Erythroblast (primary cell): ENCODE data around the gene TLNRD1.
A peak's percentile ranks its signal among the peaks of the same experiment; 100 is the strongest.
"Not testable (repeated sequence)": the region's sequence is repeated elsewhere in the genome, so short reads cannot be mapped to it uniquely, and the experiment has no call there.

ENCODE experiments used
- DNase-seq, 2 experiments: peaks; one replicate each; lab custom pipeline; 2025; lab: John Stamatoyannopoulos, UW
- GATA1 ChIP-seq: IDR thresholded peaks from 2 replicates; pipeline ENCODE4 v1.6.1; 2011; ENCODE audit warnings: low read depth, mild to moderate bottlenecking, control low read depth, low read length, moderate library complexity
- POLR2A ChIP-seq: IDR thresholded peaks from 2 replicates; pipeline ENCODE4 v1.6.1; 2011; ENCODE audit warnings: mild to moderate bottlenecking, low read length

TLNRD1 gene

GRCh38 chr15:81000624-81001151, at the start of gene TLNRD1:
Gene TLNRD1 (plus strand): TSS chr15:81000923. CDS start chr15:81002272, 1,349 bp downstream.
- peak; percentile 25 to 32 for DNase-seq

GRCh38 chr15:80951941-80952340, 48.8 kb upstream of the TLNRD1 start:
- no peak for DNase-seq
- no peak for TF ChIP-seq GATA1
- no peak for TF ChIP-seq POLR2A

More at GRCh38 chr15:81000624-81001151, at the start of gene TLNRD1:
- no peak for TF ChIP-seq GATA1
- no peak for TF ChIP-seq POLR2A

GRCh38 chr15:80953001-80953952, 47.4 kb upstream of the TLNRD1 start:
- no peak for TF ChIP-seq GATA1
- TF ChIP-seq POLR2A: no peak
- no peak for DNase-seq

DNA sequence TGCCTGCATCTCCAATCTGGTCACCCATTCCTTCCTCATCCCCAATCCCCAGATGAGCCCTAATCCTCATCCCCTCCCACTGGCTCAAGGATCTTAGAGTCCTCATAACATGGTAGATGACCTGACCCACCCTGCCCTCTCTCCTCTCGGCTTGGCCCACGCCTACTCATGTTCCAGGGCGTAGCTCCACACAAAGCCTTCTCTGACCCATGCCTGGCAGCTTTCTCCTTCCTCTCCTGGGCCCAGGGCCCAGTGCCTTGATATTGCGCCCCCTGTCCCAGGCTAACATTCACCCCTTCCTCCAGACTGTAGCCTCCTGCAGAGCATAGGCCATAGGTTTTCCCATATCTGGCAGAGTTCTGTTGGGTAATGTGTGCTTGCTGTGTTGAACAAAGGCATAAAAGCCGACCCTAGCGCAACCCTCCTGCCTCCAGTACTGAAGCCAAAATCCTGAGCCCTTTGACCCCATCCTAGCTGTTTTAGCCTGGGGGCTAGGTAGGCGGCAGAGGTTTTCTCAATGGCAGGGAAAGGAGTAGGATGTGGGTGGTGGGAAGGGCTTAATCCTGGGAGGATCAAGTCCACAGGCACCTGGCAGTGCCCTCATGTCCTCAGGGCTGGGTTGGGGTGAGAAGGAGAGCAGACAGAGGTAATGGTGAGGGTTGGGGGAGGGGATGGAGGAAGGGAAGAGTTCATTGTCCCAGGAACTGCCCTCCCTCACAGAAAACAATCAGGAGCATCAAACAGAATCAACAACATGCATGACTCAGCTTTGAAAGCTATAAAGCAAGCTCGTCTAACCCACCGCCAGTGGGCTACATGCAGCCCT, 46.6 kb upstream of the TLNRD1 start:
- DNase-seq: no peak
- TF ChIP-seq GATA1 (no peak), POLR2A (no peak)

- peak in 1 of 2 experiments; percentile 45 for DNase-seq
Observed at GRCh38 chr15:80955571-80956452, 44.9 kb upstream of the TLNRD1 start.

DNA sequence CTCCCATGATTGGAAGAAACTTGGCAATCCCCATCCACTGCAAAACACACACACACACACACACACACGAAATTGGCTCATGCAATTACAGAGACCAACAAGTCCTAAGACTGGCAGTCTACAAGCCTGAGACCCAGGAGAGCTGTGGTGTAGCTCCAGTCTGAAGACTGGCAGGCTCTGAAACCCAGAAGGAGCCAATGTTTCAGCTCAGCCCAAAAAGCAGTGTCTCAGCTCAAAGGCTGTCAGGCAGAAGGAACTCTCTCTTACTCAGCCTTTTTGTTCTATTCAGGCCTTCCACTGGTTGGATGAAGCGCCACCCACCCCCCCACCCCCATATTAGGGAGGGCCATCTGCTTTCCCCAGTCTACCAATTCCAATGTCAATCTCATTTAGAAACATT, 43.2 kb upstream of the TLNRD1 start:
- no peak for DNase-seq
- TF ChIP-seq POLR2A (no peak), GATA1 (no peak)

GRCh38 chr15:80957976-80958375, 42.7 kb upstream of the TLNRD1 start:
- no peak for DNase-seq
- no peak for TF ChIP-seq GATA1
- no peak for TF ChIP-seq POLR2A

GRCh38 chr15:80958818-80959495, 41.8 kb upstream of the TLNRD1 start:
- DNase-seq: no peak

DNA sequence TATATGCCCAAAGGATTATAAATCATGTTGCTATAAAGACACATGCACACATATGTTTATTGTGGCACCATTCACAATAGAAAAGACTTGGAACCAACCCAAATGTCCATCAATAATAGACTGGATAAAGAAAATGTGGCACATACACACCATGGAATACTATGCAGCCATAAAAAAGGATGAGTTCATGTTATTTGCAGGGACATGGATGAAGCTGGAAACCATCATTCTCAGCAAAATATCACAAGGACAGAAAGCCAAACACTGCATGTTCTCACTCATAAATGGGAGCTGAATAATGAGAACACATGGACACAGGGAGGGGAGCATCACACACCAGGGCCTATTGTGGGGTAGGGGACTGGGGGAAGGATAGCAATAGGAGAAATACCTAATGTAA, 35.3 kb upstream of the TLNRD1 start:
- DNase-seq: not testable (repeated sequence)

More at GRCh38 chr15:80958818-80959495, 41.8 kb upstream of the TLNRD1 start:
- TF ChIP-seq POLR2A (no peak), GATA1 (no peak)

DNA sequence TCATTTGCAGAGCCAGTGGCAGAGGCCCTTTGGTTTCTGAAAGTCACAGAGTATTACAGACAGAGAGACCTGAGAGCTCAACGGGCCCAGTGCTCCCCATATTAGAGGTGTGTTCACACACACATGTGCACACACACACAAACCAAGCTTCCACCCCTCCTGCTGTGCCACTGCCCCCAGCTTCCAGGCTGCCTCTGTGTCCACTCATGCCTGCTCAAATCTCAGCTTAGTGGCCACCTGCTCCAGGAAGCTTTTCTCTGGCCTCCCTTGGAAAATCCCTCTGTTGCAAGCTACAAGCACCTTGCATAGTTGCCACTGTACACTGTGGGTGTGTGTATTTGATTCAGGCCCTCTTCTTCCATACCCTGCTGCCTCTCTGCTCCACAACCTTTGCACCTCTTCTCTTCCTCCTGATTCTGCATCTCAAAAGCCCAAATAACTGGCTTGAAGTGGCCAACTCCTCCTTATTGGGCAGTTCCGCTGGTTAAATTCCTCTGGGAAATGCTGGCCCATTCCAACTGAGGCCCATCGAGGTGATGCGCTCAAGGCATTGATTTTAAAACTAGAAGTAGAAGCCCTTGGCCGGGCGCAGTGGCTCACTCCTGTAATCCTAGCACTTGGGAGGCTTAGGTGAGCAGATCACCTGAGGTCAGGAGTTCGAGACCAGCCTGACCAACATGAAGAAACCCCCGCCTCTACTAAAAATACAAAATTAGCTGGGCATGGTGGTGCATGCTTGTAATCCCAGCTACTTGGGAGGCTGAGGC, 34.1 kb upstream of the TLNRD1 start:
- no peak for TF ChIP-seq GATA1
- no peak for TF ChIP-seq POLR2A

DNA sequence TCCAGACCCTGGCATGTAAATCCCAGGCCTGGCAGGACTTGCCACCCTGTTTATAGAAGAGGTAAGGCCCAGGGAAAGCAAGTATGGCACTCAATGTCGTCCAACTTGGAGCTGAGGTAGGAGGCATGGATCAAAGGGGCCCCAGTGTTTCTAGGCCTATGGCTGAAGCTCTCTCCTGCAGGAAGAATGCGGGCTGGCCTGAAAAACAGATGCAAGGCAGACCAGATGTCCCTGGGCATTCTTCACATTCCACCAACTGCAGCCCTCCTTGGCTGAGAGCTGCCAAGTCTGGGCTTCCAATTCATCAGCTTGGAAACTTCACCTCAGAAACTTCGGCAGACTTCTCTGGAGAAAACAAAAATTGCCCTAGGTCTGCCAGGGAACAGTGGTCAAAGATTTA, 33.3 kb upstream of the TLNRD1 start:
- DNase-seq: no peak
- TF ChIP-seq POLR2A (no peak), GATA1 (no peak)

More for the DNA sequence above, 34.1 kb upstream of the TLNRD1 start:
- DNase-seq: no peak

DNA sequence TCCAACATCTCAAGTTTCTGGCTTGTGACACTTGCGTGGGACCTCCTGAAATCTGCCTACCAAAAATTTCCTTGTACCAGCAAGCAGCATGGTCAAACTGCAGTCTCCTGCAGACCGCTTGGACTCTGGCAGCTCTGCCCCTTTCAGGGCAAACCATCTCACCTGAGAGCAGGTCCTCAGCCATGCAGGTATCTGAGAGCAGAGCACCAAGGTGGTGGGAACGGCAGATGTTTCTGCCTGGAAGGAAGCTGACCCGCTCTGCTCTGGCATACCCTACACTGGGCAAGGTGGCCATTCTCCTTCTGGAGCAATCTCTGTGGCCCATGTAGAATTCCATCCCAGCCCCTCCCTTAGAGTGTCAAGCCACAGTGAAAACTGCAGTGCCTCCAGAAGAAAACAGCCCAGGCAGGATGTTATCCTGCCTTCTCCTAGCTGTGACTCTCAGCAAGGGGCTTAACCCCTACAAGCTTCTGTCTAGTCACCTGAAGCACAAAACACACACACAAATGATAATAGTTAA, 32.7 kb upstream of the TLNRD1 start:
- TF ChIP-seq GATA1 (no peak), POLR2A (no peak)
- no peak for DNase-seq
